Hematopoietic multipotent progenitor cell treated with erythropoietin and hydrocortisone succinate and interleukin-3 and kit ligand, for 15 days (in vitro differentiated cells): ENCODE data around the gene CPSF4L.

Source experiments
- DNase-seq: peaks from one replicate; pipeline ENCODE4 v3.0.0-alpha.2; 2015; ENCODE audit warnings: low spot score

The CPSF4L gene

DNA sequence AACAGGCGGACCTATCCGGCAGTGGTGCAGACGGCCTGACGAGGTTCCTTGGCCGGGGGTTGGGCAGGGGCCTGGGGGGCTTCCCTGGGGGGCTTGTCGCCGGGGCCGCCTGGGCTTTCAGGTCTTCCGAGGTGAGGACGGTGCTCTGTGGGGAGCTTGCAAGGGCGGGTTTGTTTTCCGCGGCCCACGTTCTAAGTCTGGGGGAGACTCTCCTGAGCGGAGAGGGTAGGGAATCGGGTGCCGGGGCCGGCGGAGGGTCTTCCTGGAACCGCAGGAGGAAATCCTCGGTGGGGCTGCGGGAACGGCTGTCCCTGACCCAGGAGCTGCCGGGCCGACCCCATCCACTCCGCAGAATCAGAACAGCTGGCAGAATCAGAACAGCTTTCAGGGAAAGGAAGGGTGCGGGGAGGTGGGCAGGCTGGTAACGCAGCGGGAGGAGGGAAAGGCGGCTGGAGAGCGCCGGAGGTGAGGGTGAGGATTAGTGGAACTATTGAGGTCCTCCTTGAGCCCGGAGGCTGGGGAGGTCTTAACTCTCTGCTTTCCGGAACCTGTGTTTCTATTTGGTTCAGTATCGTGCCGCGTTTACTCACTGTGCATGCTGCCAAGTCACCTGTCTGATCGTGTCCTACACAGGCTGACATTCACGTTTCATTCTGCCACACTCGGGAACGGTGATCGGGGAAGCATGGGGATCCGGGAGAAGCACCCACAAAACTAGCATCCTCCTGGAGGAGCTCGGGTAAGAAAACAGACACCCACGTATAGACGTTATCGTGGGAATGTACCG lies 28.9 kb downstream of the CPSF4L start:
- peak; percentile 40 for DNase-seq

DNA sequence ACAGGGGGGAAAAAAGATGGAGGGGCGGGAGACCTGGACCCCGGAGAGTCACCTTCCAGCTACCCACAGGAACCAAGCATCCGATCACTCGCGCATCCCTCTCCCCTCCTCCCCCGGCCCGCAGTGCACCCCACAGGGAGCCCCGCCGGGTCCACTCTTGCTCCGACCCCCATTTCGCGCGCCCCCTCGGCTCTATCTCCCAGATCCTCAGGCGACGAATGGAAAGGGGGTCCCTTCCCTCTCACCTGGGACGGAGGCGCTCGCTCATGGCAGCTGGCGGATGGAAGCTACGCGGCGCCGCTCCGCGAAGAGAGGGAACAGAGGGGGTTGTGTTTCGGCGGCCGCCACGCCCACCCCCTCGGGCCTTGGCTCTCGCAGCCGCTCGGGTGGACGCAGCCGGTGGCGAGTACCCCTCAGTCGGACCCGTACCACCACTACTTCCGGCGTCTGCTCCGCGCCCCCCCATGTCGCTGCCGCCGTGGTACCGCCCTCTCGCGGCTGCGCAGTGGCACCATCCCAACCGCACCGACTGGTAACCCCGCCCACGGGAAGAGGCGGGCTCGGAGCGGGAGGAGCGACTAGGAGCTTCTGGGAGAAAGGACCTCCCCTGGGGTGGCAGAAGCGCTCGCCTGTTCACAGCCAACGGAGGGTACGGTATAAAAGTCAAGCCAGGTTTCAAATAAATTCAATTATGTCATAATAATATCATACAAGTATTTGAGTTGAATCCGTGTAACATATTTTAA lies 29.7 kb downstream of the CPSF4L start:
- peak; percentile 96 for DNase-seq

DNA sequence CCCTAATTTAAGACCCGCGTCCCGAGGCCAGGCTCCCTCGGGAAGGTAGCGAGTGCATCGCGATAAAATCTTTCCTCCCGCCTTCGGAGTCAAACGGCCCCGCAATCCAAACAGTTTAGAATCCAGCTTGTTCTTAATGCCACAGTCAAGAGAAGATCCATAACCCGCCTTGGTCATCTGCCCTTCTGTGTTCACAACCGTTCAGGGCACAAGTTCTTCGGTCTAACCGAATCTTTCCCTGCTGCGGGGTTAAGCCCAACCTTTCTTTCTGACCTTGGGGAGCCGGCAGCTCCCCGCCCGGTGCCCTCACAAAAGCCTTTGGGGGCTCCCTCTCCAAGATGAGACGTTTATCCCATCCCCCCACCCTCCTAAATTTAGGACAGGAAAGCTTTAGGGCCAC lies 30.3 kb downstream of the CPSF4L start:
- DNase-seq: peak; percentile 56

DNA sequence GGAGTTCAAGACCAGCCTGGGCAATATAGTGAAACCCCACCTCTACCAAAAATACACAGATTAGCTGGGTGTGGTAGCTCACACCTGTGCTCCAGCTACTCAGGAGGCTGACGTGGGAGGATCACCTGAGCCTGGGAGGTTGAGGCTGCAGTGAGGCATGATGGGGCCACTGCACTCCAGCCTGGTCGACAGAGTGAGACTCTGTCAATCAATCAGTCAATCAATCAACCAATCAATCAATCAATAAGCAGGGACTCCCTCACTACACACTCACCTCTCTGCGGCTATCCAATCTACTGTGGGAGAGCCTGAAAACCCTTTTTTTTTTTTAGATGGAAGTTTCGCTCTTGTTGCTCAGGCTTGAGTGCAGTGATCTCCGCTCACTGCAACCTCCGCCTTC lies 31.6 kb downstream of the CPSF4L start:
- no peak for DNase-seq

DNA sequence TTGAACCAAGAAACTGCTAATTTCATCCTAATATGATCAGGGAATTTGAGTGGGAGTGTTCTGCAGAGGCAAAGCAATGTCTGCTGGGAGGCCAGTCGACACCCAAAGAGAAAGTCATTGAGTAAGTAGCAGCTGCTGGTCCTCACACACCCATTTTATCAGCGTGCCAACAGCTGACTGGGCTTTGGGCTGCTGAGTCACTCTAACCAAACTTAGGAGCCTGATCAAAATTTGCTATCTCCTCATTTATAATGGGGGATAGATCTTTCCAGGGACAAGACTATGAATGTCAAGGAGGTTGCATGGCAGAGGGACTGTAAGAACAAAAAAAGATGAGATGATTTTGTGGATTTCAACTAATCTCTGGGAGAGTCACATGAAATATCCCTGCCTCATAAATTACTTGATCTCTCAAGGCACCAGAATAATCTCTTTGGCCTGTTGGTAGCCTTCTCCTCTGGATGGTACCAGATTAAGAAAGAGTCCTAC lies 32.9 kb downstream of the CPSF4L start:
- peak; percentile 96 for DNase-seq

DNA sequence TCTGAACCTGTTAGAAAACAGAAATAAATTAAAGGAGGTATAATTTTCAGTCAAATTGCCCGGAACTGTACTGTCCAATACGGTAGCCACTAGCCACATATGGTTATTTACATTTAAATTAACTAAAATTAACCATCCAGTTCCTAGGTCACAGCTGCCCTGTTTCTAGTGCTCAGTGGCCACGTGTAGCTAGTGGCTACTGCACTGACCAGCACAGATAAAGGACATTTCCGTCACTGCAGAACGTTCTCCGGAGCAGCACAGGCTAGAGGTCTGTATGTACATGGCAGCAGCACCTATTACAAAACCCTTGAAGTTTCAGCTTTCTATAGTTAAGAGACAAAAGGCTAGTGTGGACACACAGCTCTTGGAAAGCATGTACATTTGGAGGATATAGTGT lies 33.7 kb downstream of the CPSF4L start:
- DNase-seq: no peak

DNA sequence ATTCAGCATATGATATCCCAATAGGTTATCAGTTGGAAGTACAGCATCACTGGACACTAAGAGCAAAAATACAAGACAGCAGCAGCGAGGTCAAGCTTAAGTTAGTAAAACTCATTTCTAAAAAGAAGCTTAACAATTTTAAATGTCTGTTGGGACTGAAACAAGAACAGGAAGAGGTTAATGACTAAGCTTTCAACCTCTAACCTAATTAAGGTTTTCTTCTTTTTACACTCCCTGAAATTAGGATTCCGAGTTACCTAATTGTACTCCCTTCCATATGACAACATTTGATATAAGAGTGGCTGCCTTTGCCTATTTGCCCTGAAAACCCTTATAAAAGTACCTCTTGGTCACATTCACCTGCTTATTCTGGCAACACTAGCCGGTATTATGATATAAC lies 34.3 kb downstream of the CPSF4L start:
- no peak for DNase-seq

DNA sequence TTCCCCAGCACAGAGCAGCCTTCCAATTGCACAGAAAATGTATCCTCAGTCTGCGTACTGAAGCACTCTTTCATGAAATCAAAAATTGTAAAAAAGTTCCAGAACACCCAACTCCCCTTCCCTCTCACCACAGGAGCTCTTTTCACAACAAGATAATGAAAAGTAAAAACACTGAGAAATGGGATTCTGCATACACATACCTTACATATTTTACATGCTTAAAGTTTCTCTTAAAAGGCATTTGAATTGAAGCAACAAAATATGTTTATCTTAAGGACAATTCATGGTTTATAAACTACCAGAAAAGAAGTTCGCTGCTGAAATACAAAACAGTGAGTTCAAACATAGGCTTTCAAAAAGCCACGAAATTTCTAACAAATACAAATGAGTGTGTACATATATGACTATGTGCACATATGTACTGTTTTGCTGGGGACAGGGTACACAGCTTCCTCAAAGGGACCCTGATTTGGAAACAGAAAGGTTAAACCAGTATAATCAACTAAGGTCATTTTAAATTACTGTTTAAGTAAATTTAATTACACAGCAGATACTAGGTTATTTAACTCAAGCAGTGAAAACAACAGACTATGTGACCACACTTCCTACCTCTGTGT lies 35.0 kb downstream of the CPSF4L start:
- peak; percentile 21 for DNase-seq

DNA sequence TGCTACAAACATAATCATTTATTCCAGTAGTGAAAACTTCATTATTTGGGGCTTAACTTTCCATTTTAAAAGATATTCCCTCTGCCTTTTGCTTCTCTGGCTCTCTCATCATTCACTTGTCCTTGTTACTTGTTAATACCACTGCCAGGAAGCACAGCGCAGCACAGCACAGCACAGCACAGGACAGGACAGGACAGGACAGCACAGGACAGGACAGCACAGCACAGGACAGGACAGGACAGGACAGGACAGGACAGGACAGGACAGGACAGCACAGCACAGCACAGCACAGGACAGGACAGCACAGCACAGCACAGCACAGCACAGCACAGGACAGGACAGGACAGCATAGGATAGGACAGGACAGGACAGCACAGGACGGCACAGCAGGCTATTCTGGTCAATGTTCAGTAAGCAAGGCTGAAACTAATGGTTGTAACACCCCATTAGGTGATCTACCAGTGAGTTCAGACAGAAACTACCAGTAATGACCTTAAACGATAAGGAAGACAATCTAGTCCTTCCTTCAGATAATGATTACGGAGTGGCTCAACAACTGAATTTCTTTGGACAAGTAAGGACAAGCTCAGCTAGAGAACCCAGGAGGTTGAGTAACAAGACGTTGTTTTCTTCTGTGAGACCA lies 36.9 kb downstream of the CPSF4L start:
- no peak for DNase-seq

DNA sequence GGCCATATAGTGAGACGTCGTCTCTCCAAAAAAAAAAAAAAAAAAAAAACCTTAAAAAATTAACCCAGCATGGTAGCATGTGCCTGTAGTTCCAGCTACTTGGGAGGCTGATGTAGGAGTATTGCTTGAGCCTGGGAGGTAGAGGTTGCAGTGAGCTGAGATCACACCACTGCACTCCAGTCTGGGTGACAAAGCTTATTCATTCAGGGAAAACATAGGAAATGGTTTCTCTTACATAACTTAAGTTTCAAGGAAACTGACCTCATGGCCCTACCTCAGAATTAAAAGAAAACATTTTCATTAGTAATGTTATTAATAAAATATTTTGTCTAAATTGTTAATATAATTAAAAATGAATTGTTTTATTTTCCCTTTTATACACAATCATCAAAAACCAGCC lies 37.4 kb downstream of the CPSF4L start:
- DNase-seq: no peak

DNA sequence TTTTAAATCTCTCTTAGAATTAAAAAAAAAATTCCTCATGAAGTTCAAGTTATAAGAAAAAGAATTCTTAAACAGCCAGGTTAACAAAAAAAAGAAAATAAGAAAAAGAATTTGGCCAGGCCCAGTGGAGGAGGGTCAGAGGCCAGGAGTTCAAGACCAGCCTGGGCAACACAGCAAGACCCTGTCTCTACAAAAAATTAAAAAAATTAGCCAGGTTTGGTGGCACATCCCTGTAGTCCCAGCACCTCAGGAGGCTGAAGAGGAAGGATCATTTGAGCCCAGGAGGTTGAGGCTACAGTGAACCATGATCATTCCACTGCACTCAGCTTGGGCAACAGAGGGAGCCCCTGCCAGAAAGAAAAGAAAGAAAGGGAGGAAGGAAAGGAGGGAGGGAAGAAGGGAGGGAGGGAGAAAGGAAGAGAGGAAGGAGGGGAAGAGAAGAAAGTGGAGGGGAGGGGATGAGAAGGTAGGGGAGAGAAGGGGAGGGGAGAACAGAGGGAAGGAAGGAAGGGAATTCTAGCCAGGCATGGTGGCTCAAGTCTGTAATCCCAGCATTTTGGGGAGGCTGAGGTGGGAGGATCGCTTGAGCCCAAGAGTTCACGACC lies 38.0 kb downstream of the CPSF4L start:
- no peak for DNase-seq

DNA sequence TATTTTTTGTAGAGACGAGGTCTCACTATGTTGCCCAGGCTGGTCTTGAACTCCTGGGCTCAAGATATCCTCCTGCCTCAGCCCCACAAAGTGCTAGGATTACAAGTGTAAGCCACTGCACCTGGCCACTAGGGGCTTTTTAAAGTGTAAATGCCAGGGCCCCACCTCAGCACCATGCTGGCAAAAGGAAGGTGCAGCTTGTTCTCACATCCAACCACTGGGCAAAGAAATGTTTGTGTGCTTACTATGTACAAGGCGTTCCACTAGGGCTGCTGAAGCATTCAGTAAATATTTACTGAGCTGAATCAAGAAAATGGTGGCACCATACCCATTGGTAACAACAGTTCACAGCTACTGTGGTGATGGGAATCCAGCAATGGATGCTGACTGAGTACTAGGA lies 46.2 kb downstream of the CPSF4L start:
- no peak for DNase-seq

DNA sequence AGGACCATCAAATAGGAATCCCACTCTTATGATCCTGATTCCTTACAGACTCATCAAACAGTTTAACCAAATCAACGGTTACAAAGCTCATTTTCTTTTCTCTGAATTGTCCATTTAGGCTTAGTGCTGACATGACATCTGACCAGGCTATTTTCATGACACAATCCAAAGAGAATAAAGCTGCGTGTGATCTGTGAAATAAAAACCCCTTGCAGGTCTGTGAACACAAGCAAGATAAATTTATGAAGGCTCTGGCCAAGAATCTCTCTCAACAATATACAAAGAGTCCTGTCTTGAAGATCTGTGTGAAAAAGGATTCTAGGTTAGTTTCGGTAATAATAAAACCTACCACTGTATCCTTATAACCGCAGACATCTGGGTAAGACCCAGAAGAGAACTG lies 46.8 kb downstream of the CPSF4L start:
- DNase-seq: no peak

DNA sequence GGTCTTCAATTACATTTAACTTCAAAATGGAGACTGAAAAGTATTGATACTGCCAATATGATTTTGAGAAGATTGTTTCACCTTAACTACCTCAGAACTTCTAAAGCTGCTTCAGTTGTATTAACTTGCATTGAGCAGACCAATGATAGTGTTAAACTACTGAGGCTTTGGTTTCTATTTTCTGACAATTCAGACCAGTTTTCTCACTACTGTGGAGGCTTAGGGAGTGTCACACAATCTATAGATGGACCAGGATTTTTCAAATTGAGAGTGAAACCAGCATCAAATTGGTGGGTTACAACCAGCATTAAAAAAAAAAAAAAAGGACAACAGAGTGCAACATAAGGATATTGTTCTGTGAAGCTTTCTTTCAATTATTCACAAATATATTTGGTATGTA lies 47.7 kb downstream of the CPSF4L start:
- no peak for DNase-seq

DNA sequence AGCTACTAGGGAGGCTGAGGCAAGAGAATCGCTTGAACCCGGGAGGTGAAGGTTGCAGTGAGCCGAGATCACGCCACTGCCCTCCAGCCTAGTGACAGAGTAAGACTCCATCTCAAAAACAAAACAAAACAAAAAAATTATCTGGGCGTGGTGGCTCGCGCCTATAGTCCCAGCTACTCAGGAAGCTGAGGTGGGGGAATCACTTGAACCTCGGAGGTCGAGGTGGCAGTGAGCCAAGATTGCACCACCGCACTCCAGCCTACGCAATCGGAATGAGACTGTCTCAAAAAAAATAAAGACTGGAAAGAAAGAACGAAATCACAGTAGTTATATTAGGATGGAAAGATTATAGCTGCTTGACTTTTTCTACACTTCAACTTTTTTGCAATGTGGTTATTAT lies 49.9 kb downstream of the CPSF4L start:
- no peak for DNase-seq

DNA sequence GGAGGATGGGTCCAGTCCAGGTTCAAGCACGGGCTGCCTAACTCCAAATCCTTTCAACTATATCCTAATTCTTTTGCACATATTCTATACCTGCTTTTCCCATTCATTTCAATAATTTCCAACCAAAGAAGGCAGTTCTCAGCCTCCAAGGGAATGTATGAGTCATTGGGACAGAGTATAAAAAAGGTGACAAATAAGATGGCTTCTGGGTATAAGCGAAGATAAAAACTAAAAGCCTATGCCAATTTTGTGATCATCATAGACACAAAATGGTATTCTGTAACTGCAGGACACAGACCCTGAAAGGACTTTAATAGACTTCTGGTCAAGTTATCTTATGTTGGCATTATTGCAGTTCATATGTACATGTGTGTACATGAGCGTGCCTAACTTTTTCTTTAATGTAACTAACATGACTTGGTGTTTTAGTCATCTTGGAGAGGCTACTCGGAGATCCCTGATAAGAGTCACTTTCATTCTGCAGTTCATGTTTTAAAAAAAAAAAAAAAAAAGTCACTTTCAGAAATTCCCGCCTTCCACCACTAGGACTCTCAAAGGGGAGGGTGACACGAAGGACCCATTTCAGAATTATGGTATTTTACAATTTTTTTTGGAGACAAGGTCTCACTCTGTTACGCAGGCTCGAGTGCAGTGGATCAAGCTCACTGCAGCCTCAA lies 51.5 kb downstream of the CPSF4L start:
- peak; percentile 78 for DNase-seq

DNA sequence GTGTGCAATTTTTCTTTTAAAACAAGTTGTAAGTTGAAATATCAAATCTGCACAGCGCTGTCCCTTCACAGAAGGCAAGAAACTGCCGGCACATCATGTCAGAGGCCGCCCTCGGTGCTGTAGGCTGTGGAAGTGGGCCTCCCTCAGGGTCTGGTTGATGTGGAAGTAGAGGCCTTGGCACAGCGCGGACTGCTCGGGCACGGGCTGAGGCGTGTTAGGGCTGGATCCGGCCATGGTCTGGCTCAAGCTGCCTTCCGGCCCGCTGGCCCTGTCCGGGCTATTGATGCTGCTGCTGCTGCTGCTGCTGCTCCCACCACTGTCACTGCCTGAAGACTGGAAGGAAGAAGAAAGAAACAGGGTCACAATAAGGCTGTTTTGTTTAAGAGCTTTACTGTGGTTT lies 52.2 kb downstream of the CPSF4L start:
- DNase-seq: no peak

DNA sequence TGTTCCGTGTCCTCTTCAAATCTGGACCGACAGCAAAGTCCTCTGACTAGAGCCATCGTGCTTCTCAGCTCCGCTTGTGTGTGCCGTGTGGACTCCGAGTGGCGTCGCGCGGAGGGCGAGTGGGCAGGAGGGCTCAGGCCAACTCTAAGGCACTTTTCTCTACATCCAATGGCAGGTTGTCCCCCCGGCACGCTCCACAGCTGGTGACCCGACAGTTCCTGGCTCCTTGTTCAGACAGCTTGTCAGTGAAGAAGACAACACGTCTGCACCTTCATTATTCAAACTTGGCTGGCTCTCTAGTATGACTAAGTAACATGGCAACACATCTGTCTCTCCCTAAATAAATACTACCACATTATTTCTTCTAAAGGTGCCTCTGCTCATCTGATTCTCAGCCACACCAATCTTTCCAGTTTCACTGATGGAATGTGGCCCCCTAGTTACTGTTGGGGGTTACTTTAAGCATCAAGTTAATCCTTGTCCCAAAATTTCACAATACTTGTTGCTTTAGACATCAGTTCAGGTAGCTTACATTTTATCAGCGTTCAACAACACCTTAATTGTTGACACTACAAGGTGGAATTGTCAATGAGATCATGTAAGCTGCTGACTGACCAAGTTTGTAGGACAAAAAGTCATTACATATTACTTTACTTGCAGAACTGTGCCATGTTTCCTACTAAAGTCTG lies 53.4 kb downstream of the CPSF4L start:
- DNase-seq: no peak

DNA sequence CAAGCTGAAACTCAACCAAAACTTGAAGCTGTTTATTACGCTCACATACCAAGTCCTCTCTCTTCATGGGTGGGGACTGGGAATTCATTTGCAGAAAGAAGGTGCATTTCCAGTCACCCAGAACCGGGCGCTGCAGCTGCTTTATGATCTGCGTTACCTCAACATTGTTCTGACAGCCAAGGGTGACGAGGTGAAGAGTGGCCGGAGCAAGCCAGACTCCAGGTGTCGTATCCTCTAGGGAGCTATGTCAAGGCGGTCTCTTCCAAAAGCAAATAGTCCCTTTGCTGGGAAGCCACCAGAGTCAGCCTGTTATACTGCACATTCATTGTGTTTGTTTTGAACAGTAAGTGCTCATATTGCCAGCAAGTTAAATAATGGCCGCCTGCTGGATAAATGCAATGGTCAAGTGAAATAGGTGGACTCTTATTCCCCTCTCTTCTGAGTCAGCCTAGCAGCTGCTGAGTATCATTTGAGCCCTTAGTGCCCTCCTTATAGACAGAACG lies 56.2 kb downstream of the CPSF4L start:
- no peak for DNase-seq

DNA sequence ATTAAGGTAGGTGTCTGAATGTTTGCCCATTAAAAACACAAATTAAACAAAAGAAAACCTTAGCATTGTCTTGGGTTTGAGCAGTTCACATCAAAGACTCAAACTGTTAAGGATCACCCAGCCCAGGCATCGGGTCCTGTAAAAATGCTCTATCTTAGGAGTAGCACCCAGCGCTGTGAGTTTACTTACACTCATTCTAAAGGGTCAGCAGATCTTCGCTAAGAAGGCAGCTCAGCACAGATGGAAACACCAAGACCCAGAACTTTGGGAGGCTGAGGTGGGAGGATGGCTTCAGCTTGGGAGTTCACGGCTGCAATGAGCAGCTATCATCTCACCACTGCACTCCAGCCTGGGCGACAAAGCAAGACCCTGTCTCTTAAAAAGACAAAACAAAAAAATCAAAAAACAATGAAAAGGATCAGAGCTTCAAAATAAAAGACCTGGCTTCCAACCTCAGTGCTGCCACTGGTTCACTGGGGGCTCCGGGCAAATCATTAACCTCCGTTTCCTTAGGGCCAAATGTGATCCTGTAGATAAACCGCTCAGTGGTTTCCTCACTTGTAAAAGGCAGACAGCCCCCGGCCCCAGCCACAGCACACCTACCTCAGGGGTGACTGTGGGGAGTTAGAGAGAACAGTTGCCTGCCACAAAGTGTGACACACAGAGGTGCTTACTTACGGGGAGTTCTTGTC lies 57.7 kb downstream of the CPSF4L start:
- no peak for DNase-seq
